Activated CD8-positive, alpha-beta memory T cell treated with anti-CD3 and anti-CD28 coated beads for 48 hours (primary cell): ENCODE data around the gene RGPD3.
"Not testable (repeated sequence)": the region's sequence is repeated elsewhere in the genome, so short reads cannot be mapped to it uniquely, and the experiment has no call there.

Experiments
- DNase-seq, 3 experiments: peaks; one replicate each; pipeline ENCODE4 v3.0.0-alpha.2; 2020; ENCODE audit warnings: low read depth in 2 of 3, low spot score in 2 of 3

The RGPD3 gene

DNA sequence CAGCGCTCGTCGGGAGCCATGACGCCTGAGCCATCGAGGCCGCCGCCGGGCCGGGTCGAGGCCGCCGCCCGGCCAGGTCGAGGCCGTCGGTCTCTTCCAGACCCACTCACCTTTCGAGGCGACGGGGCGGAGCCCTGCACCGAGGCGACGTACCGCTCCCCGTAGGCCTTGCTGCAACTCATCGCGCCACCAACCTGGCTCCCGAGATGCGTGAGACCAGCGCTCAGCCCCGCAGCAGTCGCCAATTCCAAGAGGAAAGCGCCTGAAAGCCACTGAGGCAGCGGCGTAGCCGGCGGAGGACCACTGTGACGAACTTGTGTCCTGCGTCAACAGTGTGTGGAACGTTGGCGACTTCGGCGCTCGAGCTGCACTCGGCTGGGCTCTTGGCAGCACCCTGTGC is at the start of gene RGPD3:
TSS of gene RGPD3 (minus strand) at position 307 of the 400 bp plus-strand sequence. CDS start at position 182, 125 bp downstream.
- DNase-seq, result not testable (repeated sequence)

DNA sequence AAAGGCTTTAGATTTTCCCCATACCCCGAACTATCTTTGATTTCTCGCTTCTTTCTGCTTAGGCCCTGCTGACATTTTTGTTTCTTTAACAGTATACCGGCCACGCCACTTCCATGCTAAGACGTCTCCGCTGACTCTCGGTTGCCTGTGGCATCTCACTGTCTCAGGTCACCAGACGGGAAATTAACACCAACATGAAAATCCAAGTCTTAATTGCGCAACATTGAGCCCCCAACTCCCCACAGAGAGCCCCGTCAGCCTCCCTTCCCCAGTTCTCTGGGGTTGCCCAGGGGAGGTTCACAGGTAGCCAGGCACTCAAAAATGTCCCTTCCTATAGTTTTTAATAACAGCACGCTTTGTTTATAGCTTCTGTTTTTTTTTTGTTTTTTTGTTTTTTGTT is 49.1 kb upstream of the RGPD3 start:
- DNase-seq, result no peak

DNA sequence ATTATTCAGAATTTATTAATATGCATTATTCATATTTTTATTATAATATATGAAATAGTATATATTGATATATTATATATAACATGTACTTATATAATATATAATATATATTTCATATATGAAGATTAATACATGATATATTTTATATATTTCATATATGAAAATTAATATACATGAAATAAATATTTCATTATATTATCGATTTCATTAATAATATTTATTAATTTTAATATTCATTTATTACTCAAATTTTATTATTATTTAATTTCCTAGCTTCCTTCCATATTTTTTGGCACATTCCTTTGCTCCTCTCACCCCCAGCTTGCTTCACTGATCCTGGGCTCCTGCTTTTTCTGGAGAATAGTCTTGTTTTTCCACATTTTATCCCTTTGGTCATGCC is 48.7 kb upstream of the RGPD3 start:
- DNase-seq, result no peak

DNA sequence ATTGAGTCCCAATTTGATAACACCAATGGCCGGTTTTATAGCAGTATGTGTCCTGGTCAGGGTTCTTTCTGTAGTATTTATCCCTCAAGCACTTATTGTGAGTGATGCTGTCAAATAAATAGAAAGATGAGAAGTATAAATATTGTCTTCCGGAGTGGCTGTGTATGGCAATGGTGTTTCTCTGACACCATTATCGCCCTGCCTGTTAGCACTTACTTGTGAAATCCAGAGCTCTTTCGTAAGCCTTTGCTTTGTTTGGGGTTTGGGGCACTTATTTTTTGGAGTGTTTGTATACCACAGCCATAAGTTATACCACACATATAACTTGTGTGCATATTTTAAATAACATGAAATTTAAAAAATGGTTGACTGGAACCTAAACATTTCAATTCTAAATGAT is 48.2 kb upstream of the RGPD3 start:
- no peak for DNase-seq

DNA sequence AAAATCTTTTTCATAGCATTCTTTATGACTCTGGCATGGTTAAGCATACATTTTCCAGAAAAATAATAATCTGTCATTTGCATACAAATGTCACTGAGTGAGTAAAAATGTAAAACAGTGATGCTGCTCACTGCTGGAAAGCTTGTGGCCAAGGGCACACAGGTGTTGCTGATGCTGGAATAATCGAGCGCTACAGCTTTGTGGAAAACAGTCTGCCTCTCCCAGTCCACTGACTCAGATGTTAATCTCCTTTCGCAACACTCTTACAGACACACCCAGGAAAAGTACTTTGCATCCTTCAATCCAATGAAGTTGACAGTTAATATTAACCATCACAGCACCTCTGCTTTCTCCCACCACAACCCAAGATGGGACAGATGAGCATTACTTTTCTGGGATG is 46.6 kb upstream of the RGPD3 start:
- DNase-seq, result not testable (repeated sequence)

DNA sequence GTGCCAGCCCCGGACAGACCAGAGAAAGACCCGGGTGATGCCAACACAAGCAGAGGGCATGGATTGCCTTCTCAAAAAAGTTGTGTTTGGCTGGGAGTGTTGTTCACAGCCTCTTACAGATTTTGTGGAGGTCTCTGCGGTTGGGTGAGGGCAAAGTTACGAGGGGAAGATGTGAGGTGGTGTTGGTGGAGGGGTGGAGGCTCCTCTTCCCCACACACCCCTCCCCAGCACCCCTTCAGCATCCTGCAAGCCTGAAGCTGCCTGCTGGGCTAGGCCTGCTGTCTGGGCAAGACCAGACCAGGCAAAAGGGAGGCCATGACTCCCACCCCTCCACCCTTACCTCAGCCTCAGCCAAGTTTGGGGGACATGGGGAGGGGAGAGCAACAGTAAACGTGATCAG is 45.2 kb upstream of the RGPD3 start:
- DNase-seq, result not testable (repeated sequence)

DNA sequence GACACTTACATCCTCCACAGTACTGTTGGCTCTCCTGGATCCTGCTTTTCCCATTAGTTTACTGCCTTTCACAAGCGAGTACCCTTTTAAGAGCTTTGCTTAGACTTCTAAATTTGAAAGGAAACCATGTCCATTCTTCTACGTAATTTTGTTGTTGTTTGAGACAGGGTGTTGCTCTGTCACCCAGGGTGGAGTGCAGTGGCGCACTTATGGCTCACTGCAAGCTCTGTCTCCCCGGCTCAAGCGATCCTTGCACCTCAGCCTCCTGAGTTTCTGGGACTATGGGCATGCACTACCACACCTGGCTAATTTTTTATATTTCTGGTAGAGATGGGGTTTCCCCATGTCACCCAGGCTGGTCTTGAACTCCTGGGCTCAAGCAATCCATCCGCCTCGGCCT is 43.7 kb upstream of the RGPD3 start:
- not testable (repeated sequence) for DNase-seq

DNA sequence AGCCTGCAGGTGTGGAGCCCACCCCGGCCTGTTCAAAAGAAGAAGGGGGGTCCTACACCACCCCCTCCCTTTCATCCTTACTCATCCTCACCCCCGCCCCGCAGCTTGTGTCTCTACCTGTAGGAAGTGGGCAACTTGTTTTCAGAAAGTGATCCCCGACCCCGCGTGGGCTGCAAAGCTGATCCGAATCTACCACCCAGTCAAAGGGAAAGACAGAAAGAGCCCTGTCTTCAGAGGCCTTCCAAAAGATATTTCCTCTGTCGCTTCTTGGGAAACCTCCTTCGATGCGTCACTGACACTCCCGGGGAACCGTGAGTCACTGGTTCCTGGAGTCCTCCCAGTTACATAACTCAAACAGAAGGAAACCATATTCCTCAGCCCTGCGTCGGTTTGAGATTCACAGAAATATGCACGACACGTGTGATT is 43.3 kb upstream of the RGPD3 start:
- not testable (repeated sequence) for DNase-seq

DNA sequence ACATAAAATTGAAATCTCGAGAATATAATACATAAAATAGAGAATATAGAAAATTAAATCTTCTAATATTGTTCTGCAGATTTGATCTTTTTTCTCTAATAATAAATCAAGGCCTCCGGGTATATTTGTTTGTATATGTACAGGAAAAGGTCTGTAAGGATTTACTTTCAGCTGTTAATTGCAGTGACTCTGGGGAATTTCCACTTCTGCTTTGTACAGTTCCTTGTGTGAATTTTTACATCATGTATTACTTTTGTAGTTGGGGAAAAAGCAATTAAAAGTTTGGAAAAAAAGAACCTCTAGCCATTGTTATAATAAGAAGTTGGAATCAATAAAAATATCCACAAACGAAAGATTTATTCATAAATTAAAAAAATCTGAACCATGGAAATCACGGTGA is 42.6 kb upstream of the RGPD3 start:
- DNase-seq, result not testable (repeated sequence)

DNA sequence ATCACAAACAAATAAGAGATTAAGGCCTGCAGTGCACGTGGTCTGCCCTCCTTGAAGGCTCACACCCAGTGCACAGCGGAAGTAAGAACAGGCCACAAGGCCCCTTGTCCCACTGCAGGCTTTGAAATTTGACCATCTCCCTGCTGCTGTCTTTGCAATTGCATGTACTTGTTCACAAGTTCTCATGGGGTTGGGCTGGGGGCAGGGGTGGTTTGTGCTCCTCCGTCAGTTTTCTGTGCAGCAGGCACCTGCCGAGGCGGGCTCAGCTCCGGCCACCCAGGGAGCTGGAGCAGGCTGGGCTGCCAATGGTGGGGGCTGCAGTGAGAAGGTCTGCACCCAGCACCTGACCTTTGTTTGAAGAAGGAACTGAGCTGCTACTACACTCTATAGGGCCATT is 41.2 kb upstream of the RGPD3 start:
- not testable (repeated sequence) for DNase-seq

DNA sequence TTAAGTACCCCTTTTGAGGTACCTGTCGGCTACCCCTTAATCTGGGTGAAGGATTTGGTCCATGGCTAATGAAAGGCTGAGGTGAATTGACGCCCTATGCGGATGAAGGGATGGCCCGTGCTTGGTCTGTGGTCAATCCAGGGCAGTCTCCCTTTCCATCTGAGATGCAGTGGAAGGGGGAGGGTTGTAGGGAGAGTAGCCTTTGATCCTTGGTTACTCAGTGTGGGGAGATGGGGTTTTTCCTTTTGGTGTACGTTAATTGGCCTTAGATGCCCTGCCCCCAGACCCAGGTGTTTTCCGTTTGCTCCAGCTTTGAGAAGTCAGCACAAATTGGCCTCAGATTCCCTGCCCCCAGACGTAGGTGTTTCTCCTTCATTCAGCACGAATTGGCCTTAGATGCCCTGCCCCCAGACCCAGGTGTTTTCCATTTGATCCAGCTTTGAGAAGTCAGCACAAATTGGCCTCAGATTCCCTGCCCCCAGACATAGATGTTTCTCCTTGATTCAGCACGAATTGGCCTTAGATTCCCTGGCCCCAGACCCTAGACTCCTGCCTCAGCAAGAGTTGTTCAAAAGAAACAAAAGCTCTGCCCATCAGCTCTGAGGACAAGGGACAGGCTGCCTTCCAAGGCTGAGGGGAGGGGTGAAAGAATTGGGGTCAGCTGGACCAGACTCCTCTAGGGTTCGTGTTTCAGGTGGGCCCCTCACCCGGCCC is 40.6 kb upstream of the RGPD3 start:
- DNase-seq, result not testable (repeated sequence)

DNA sequence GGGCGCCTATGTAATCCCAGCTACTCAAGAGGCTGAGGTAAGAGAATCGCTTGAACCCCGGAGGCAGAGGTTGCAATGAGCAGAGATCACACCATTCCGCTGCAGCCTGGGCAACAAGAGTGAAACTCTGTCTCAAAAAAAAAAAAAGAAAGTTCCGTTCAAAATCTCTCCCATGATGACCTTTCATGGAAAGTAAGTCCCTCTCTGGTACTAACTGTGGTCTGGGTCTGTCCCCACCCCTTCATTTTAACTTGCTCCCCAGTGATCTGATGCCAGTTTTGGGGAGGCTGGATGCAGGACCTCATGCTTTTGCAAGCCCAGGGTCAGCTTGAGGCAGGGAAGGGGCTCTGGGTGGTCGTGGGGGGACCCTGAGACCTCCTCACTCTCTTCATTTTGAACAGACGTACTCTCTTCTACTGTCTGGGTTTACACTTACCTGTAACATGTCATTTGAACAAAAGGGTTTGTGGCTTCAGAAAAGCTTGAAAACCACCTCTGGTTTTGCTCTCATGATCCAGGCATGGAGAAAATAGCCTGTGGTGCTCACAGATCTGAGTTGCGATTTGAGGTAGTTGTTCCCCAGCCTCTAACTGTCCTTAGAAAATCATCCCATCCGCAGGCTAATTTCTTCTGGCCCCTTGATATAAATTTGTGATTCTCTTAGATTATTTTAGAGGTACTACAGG is 37.9 kb upstream of the RGPD3 start:
- DNase-seq, result not testable (repeated sequence)

DNA sequence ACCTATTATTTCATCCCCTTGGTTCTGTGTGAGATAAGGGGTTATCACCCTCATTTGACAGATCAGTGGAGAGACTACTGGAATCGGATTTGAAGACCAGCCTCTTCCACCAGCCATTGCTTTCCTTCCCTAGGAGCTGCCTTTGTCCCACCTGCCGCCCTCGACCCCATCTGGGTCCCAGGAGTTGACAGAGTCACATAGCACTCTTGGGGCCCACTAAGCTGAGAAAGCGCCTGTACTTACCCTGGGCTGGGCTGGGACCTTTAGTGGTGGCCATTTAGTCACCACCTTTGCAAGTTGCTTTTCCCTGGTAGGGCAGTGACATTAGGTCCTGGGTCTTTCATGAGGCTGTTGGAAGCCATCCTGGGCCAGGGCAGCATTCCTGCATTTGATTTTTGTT is 36.6 kb upstream of the RGPD3 start:
- DNase-seq, result not testable (repeated sequence)

DNA sequence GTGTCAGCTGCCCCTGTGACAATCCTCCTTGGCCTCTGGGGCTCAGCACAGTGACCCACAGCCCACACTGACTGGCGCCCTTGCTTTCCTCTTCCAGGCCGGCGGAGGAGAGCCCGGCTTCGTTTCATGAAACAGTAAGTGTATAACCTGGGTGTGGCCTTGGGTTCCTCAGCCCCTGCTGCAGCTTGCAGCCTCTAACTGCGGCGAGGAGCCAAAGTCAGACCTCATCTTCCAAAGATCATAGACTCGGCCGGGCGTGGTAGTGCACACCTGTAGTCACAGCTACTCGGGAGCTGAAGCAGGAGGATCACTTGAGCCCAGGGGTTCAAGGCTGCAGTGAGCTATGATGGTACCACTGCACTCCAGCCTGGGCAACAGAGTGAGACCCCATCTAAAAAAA is 36.0 kb upstream of the RGPD3 start:
- not testable (repeated sequence) for DNase-seq

DNA sequence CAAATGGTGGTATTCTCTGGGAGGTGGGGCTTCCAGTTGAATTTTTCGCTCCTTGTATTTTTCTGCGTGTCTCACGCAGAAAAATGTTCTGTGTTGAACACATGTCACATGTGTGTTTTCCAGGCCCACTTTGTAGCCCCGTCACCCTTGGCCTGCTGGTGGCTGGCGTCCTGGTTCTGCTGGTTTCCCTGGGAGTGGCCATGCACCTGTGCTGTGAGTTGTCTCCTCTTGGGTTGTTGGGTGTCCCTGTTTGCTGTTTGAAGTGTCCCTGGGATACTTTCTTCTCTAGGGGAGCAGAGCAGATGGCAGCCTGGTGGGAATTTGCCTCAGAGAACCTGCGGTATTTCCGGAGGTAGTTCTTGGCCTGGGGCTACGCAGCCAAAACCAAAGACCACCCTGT is 34.1 kb upstream of the RGPD3 start:
- DNase-seq, result not testable (repeated sequence)

DNA sequence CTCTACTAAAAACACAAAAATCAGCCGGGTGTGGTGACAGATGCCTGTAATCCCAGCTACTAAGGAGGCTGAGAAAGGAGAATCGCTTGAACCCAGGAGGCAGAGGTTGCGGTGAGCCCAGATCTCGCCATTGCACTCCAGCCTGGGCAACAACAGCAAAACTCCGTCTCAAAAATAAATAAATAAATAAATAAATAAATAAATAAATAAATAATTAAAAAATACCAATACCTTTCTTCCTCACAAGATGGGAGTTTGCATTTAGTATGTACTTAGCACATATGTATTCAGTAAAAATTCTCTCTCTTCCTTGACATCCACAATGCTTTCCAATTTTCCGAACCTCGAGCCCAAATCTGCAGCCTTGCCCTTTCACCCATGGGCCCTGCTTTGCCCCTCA is 32.1 kb upstream of the RGPD3 start:
- DNase-seq, result not testable (repeated sequence)

DNA sequence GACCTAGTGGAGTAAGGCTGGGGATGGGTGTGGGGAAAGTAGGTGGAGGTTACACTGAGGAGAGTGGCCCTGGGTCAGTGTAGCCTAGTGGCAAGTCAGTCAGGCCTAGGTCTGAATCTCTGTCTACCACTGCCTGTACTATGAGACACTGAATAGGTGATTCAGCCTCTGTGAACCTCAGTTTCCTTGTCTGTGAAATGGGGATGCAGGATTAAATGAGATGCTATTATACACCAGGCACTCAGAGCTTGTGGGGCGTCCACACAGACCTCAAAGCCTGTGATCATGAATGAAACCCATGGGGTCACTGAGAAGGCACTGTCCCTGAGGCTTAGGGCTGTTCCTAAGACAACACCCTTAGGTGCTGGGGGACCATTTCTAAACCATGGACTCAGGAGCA is 30.3 kb upstream of the RGPD3 start:
- DNase-seq, result not testable (repeated sequence)

DNA sequence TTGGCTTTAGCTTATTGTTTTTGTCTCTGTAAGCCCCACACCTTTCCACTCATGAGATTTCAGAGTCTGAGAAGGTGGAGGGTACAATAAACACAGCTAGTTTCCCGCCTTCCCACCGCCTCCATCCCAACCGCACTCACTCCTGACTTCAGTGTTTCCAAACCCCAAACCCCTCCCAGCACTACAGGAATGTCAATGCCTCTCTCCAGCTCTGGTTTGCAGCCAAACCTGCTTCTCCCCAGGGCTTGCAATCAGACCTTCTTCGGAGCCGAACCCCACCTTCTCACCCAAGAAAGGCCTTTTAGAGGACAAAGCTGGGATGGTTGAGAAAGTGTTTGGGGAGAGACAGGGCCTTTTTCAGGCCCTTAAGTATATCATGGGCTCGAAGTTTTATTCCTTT is 24.7 kb upstream of the RGPD3 start:
- DNase-seq, result not testable (repeated sequence)

DNA sequence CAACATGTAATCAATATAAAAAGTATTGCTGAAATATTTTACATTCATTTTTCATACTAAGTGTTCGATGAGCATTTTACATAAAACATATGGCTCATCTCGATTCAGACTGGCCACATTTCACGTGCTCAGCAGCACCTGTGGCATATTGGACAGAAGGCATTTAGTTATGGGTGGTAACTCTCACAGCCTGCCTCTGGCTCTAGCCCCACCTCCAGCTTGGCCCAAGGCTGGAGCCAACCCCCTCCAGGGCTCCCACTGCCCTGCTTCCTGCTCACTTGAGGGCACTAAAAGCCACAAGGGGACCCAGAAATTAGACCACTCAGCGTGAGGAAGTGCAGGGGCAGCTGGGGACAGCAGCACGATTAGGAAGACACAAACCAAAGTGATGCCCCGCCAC is 24.2 kb upstream of the RGPD3 start:
- not testable (repeated sequence) for DNase-seq

DNA sequence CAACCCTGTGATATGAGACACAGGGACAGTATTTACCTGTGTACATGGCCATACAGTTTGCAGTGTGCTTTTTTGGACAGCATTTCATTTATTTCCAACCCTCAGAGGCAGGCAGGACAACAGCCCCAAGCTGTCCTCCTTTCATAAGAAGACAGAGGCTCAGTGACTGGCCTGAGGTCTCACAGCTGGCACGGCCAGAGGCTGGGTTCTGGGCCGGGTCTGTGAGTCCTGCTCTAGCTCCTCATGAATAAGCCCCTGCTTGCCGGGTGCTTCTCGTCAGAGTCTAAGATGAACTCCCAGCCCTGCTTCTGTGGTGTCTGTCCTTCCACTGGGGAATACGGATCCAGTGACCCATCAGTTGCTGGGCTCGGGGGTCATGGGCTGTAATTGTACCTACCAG is 21.5 kb upstream of the RGPD3 start:
- not testable (repeated sequence) for DNase-seq

DNA sequence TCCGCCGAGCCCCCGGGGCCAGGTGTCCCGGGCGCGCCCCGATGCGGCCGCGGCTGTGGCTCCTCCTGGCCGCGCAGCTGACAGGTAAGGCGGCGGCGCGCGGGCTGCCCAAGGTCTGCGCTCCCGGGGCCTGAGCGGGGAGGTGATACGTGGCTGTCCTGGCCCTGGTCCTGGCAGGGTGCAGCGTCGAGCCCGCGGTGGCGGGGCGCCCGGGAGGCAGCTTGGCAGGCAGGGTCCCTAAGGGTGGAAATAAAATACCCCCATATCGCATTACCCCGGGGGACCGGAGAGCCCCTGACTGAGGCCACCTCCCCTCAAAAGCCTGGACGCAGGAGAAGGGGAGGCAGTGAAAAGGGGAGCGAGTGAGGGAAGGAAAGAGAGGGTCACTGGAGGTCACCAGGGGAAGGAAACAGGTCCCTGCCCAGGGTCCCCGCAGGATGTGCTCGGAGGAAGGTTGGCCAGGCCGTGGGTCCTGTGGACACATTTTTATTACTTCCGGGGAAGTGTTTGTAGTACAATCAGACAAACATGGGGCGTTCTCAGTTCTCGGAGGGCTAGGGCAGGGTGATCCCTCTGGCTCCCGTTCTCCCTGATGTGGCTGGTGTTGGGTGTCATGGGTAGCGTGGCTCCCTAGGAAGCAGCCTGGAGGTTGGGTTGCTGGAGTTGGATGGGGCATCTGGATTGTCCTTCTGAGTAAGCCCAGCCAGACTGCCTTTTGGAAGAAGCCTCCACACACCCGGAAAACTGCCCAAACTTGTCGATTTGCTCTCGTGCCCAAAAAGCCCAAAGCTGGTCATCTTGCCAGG is 19.4 kb upstream of the RGPD3 start:
- DNase-seq, result not testable (repeated sequence)
